Measurements from ENCODE around the gene DDX39B.

Gene DDX39B

GRCh38 chr6:31548544-31548873 is 6.7 kb upstream of the DDX39B start:
- DNase-seq = no peak
- no peak overlapping the region for H3K4me3 ChIP-seq (ENCODE audit: insufficient read depth, low read depth, low read length, poor library complexity, severe bottlenecking)
- H3K27me3 ChIP-seq (replicated peaks; ENCODE audit: control insufficient read depth, insufficient read depth, low read length, poor library complexity, severe bottlenecking) = no peaks in the 10 kb centered on the region
- no peaks in the 10 kb centered on the region for H3K36me3 ChIP-seq (ENCODE audit: control insufficient read depth, insufficient read depth, low read length)
- peak overlapping the region; percentile 22 for H3K27ac ChIP-seq (ENCODE audit: insufficient read depth, low read length, poor library complexity, severe bottlenecking)
- peaks cover 16% of the 10 kb centered on the region for H3K4me1 ChIP-seq (ENCODE audit: control insufficient read depth, insufficient read depth, low read length, poor library complexity, severe bottlenecking)
- no peaks in the 10 kb centered on the region for H3K9me3 ChIP-seq (ENCODE audit: control insufficient read depth, low read length)

- no peak for DNase-seq
- Histone ChIP-seq H3K9me3 (ENCODE audit: control insufficient read depth, low read length) (no peaks in the 10 kb centered on the region), H3K27me3 (replicated peaks; ENCODE audit: control insufficient read depth, insufficient read depth, low read length, poor library complexity, severe bottlenecking) (no peaks in the 10 kb centered on the region), H3K36me3 (ENCODE audit: control insufficient read depth, insufficient read depth, low read length) (no peaks in the 10 kb centered on the region), H3K4me1 (ENCODE audit: control insufficient read depth, insufficient read depth, low read length, poor library complexity, severe bottlenecking) (peaks cover 16% of the 10 kb centered on the region), H3K4me3 (ENCODE audit: insufficient read depth, low read depth, low read length, poor library complexity, severe bottlenecking) (no peak overlapping the region), H3K27ac (ENCODE audit: insufficient read depth, low read length, poor library complexity, severe bottlenecking) (peak overlapping the region; percentile 76)
These were observed 6.1 kb upstream of the DDX39B start for GRCh38 chr6:31547727-31548543.

GRCh38 chr6:31546958-31547726 is 5.3 kb upstream of the DDX39B start, which contains the start of gene NFKBIL1:
Gene NFKBIL1 (plus strand): TSS chr6:31547608. CDS start chr6:31547695, 87 bp downstream.
- peak; percentile 75 to 84 (median 83) for DNase-seq
- peak within 1 kb of the TSS; percentile 15 for H3K4me3 ChIP-seq (ENCODE audit: insufficient read depth, low read depth, low read length, poor library complexity, severe bottlenecking)
- peak within 1 kb of the TSS; percentile 76 for H3K27ac ChIP-seq (ENCODE audit: insufficient read depth, low read length, poor library complexity, severe bottlenecking)
- no peaks in the 10 kb centered on the region for H3K9me3 ChIP-seq (ENCODE audit: control insufficient read depth, low read length)
- H3K4me1 ChIP-seq (ENCODE audit: control insufficient read depth, insufficient read depth, low read length, poor library complexity, severe bottlenecking) = peaks cover 20% of the 10 kb centered on the region
- H3K36me3 ChIP-seq (ENCODE audit: control insufficient read depth, insufficient read depth, low read length) = no peaks in the 10 kb centered on the region
- no peaks in the 10 kb centered on the region for H3K27me3 ChIP-seq (replicated peaks; ENCODE audit: control insufficient read depth, insufficient read depth, low read length, poor library complexity, severe bottlenecking)

DNA sequence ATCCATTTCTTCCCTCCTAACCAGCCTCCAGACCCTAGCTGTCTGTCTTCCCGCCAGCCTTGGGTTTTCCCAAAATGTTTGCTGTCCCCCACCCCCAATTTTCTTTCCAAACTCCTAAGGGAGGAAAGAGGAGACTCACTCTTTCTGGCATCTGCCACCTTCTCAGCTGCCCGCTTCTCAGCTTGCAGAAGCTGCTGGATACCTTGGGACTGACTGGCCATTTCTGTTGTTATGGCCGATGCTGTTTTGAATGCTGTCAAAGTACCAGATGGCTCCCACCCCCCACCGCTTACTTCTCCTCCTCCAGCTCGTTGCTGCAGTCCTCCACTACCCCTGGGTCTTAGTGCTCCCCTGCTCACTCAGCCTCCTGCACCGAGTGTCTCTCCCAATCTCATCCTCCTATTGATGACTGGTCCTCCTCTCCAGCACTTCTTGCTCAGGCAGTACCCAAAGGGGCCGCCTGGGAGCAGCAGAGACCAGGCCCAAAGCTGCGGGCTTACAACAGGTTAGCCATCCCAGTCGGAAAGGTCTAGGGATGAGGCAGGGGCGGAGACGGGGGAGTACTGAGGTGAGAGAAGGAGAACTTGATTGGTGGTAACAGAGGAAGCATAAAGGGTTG is 4.6 kb upstream of the DDX39B start, which contains the start of gene ATP6V1G2:
Gene ATP6V1G2 (minus strand): TSS at position 270 of the 619 bp plus-strand sequence. CDS start 49 bp downstream, at position 221.
- Histone ChIP-seq H3K4me1 (ENCODE audit: control insufficient read depth, insufficient read depth, low read length, poor library complexity, severe bottlenecking) (peaks cover 20% of the 10 kb centered on the region), H3K9me3 (ENCODE audit: control insufficient read depth, low read length) (no peaks in the 10 kb centered on the region), H3K4me3 (ENCODE audit: insufficient read depth, low read depth, low read length, poor library complexity, severe bottlenecking) (peak within 1 kb of the TSS; percentile 15), H3K36me3 (ENCODE audit: control insufficient read depth, insufficient read depth, low read length) (no peaks in the 10 kb centered on the region), H3K27ac (ENCODE audit: insufficient read depth, low read length, poor library complexity, severe bottlenecking) (peak within 1 kb of the TSS; percentile 76), H3K27me3 (replicated peaks; ENCODE audit: control insufficient read depth, insufficient read depth, low read length, poor library complexity, severe bottlenecking) (no peaks in the 10 kb centered on the region)
- DNase-seq = peak; percentile 65 to 83 (median 78)

DNA sequence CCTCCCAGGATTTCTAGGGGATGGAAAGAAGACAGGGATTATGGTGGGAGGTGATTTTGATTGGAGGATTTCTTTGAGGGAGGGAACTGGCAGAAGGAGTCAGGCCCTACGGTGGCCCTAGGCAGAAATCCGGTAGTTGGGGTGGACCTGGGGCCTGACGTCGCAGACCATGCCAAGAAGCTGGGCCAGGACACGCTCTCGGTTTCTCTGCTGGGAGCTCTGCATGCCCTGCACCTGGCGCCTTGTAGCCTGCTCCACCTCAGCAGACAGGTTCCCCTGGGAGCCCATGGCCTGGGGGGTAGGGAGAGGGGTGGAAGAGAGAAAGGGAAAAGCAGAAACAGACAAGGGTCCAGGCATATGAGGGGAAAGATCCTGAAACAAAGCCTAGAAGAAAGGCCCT is 3.5 kb upstream of the DDX39B start:
- no peaks in the 10 kb centered on the region for H3K27me3 ChIP-seq (replicated peaks; ENCODE audit: control insufficient read depth, insufficient read depth, low read length, poor library complexity, severe bottlenecking)
- peaks cover 25% of the 10 kb centered on the region for H3K4me1 ChIP-seq (ENCODE audit: control insufficient read depth, insufficient read depth, low read length, poor library complexity, severe bottlenecking)
- H3K4me3 ChIP-seq (ENCODE audit: insufficient read depth, low read depth, low read length, poor library complexity, severe bottlenecking) = no peak overlapping the region
- H3K27ac ChIP-seq (ENCODE audit: insufficient read depth, low read length, poor library complexity, severe bottlenecking) = no peak overlapping the region
- H3K9me3 ChIP-seq (ENCODE audit: control insufficient read depth, low read length) = no peaks in the 10 kb centered on the region
- no peaks in the 10 kb centered on the region for H3K36me3 ChIP-seq (ENCODE audit: control insufficient read depth, insufficient read depth, low read length)
- DNase-seq = no peak

GRCh38 chr6:31544676-31545075 is 2.9 kb upstream of the DDX39B start:
- DNase-seq = no peak
- no peaks in the 10 kb centered on the region for H3K27me3 ChIP-seq (replicated peaks; ENCODE audit: control insufficient read depth, insufficient read depth, low read length, poor library complexity, severe bottlenecking)
- H3K4me3 ChIP-seq (ENCODE audit: insufficient read depth, low read depth, low read length, poor library complexity, severe bottlenecking) = no peak overlapping the region
- H3K9me3 ChIP-seq (ENCODE audit: control insufficient read depth, low read length) = no peaks in the 10 kb centered on the region
- H3K4me1 ChIP-seq (ENCODE audit: control insufficient read depth, insufficient read depth, low read length, poor library complexity, severe bottlenecking) = peaks cover 31% of the 10 kb centered on the region
- no peak overlapping the region for H3K27ac ChIP-seq (ENCODE audit: insufficient read depth, low read length, poor library complexity, severe bottlenecking)
- peaks cover 4% of the 10 kb centered on the region for H3K36me3 ChIP-seq (ENCODE audit: control insufficient read depth, insufficient read depth, low read length)

DNA sequence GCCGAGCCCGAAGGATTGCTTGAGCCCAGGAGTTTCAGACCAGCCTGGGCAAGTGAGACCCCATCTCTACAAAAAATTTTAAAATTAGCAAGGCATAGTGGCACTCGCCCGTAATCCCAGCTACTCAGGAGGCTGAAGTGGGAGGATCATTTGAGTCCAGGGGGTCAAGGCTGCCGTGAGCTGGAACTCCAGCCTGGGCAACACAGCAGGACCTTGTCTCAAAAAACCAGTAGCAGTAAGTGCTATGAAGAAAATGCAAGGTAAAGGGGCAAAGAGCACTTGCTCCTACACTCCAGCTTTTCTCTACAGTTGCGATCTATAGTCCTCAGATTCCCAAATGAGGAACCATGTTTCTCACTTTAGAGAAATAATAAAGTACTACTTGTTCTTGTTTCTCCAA is 1.8 kb upstream of the DDX39B start:
- no peak overlapping the region for H3K27ac ChIP-seq (ENCODE audit: insufficient read depth, low read length, poor library complexity, severe bottlenecking)
- H3K4me1 ChIP-seq (ENCODE audit: control insufficient read depth, insufficient read depth, low read length, poor library complexity, severe bottlenecking) = peaks cover 39% of the 10 kb centered on the region
- no peak for DNase-seq
- H3K27me3 ChIP-seq (replicated peaks; ENCODE audit: control insufficient read depth, insufficient read depth, low read length, poor library complexity, severe bottlenecking) = no peaks in the 10 kb centered on the region
- H3K9me3 ChIP-seq (ENCODE audit: control insufficient read depth, low read length) = no peaks in the 10 kb centered on the region
- no peak overlapping the region for H3K4me3 ChIP-seq (ENCODE audit: insufficient read depth, low read depth, low read length, poor library complexity, severe bottlenecking)
- peaks cover 15% of the 10 kb centered on the region for H3K36me3 ChIP-seq (ENCODE audit: control insufficient read depth, insufficient read depth, low read length)

- Histone ChIP-seq H3K9me3 (ENCODE audit: control insufficient read depth, low read length) (no peaks in the 10 kb centered on the region), H3K4me3 (ENCODE audit: insufficient read depth, low read depth, low read length, poor library complexity, severe bottlenecking) (peak overlapping the region; percentile 61), H3K27ac (ENCODE audit: insufficient read depth, low read length, poor library complexity, severe bottlenecking) (peak overlapping the region; percentile 93), H3K36me3 (ENCODE audit: control insufficient read depth, insufficient read depth, low read length) (peaks cover 37% of the 10 kb centered on the region), H3K27me3 (replicated peaks; ENCODE audit: control insufficient read depth, insufficient read depth, low read length, poor library complexity, severe bottlenecking) (no peaks in the 10 kb centered on the region), H3K4me1 (ENCODE audit: control insufficient read depth, insufficient read depth, low read length, poor library complexity, severe bottlenecking) (peaks cover 23% of the 10 kb centered on the region)
- peak; percentile 51 to 65 (median 59) for DNase-seq
These were observed 645 bp downstream of the DDX39B start for GRCh38 chr6:31541059-31541657.

DNA sequence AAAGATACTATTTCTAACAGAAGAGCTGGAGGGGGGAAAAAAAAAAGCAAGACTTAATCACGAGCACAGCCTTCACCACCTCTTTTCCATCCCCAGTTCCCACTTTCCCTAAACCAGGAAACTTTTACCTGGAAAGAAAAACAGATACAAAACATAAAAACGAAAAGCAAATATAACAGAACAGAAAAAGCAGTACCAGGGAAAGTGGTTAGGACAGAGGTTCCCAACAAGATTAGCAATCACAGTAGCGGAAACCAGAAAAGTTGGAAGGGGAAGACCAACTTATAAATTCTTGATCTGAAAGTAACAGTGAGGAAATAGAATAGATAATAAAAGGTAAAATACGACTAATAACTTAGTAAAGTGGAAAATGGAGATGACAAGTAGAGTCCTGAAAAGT is 1.2 kb downstream of the DDX39B start:
- H3K4me1 ChIP-seq (ENCODE audit: control insufficient read depth, insufficient read depth, low read length, poor library complexity, severe bottlenecking) = peaks cover 23% of the 10 kb centered on the region
- peak overlapping the region; percentile 93 for H3K27ac ChIP-seq (ENCODE audit: insufficient read depth, low read length, poor library complexity, severe bottlenecking)
- peak overlapping the region; percentile 61 for H3K4me3 ChIP-seq (ENCODE audit: insufficient read depth, low read depth, low read length, poor library complexity, severe bottlenecking)
- peaks cover 43% of the 10 kb centered on the region for H3K36me3 ChIP-seq (ENCODE audit: control insufficient read depth, insufficient read depth, low read length)
- no peaks in the 10 kb centered on the region for H3K9me3 ChIP-seq (ENCODE audit: control insufficient read depth, low read length)
- no peaks in the 10 kb centered on the region for H3K27me3 ChIP-seq (replicated peaks; ENCODE audit: control insufficient read depth, insufficient read depth, low read length, poor library complexity, severe bottlenecking)
- DNase-seq = no peak

All from effector memory CD4-positive, alpha-beta T cell (primary cell).